GM19035 (cell line): ENCODE data around the gene PRSS38.

Source experiments
- ATAC-seq: cut with Tn5 transposase; IDR thresholded peaks from one replicate; pipeline ENCODE4 v1.9.1; 2021; ENCODE audit not compliant: unreplicated experiment

Gene PRSS38

DNA sequence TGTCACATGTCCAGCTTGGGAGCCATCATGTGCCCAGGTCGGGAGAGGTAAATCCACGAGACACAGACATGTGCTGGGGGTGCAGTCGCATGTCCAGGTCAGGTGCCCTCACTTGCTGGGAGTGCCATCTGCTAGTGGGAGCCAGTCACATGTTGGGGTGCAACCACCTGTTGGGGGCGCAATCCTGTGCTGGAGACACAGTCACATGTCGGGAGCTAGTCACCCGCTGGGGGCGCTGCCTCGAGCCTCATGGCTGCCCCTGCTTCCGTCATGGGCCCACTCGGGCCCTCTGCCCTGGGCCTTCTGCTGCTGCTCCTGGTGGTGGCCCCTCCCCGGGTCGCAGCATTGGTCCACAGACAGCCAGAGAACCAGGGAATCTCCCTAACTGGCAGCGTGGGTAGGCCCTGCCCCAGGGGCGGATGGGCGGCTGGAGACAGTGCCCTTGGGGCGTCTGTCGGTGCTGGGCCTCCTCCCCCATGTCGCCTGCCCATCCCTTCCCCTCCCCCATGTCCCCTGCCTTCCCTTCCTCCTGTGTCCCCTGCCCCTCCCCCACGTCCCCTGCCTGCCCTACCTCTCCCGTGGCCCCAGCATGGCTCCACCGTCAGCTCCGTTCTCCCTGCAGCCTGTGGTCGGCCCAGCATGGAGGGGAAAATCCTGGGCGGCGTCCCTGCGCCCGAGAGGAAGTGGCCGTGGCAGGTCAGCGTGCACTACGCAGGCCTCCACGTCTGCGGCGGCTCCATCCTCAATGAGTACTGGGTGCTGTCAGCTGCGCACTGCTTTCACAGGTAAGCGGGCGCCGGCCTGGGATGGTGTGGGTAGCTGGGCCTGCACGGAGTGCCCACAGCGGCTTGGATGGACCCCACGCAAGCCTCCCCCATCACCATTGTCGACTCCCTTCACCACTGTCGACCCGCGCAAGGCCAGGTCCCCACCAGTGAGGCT lies at the start of gene PRSS38:
Gene PRSS38, plus strand, starts transcription at position 208 of the 942 bp plus-strand sequence. Its CDS starts 42 bp downstream, at position 250.
- no peak for ATAC-seq

DNA sequence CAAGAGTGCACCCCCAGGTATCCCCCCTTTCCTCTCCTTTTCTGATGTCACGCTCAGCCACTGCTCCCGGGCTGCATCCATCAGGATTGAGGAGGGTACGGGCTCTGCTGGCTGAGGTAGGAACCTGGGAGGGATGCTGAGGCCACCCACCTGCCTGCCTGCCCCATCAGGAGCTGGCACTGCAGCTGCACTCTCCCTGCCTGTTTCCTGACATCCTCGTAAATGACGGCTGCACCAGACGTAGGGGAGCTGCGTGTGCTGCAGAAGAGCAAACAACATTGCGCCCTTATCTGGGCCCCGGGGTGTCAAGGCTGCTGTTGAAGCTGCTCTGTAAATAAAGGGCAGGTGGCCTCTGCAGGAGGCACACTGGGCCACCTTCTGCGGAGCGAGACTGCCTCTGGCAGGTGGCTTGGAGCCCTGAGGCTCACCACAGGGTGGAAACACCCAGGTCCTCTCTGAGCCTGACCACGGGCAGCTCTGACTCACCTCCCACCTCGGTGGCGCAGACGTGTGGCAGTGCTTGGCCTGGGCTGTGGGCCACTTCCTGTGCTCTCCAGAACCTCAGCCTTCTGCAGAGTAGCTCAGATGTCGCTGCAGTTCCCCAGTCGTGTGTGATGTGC lies 49.4 kb upstream of the PRSS38 start:
- no peak for ATAC-seq

DNA sequence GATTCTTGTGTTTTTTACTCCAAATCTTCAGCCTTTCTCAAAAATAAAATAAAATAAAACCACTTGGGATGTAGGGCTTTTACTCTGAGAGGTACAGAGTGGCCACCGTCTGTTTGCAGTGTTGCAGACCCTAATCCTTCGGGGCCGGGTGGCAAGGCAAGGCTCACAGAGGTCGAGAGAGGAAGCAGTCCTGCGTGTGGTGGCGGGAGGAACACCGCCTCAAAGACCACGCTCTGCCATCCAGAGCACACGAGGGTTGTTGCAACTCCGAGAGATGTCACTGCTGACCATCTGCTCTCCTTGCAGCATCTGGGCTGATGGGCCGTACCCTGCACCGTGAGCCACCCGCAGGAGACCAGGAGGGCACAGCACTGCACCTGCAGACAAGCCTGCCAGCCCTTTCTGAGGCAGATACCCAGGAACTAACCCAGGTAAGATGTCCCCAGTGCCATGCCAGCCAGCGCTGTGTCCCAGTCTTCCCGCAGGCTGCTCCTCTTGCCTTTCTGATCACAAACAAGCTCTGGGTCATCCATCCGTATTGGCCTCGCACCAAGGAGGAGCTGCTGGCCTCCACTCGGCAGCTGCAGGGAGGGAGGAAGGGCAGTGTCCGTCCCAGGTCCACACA lies 48.7 kb upstream of the PRSS38 start:
- ATAC-seq = no peak

DNA sequence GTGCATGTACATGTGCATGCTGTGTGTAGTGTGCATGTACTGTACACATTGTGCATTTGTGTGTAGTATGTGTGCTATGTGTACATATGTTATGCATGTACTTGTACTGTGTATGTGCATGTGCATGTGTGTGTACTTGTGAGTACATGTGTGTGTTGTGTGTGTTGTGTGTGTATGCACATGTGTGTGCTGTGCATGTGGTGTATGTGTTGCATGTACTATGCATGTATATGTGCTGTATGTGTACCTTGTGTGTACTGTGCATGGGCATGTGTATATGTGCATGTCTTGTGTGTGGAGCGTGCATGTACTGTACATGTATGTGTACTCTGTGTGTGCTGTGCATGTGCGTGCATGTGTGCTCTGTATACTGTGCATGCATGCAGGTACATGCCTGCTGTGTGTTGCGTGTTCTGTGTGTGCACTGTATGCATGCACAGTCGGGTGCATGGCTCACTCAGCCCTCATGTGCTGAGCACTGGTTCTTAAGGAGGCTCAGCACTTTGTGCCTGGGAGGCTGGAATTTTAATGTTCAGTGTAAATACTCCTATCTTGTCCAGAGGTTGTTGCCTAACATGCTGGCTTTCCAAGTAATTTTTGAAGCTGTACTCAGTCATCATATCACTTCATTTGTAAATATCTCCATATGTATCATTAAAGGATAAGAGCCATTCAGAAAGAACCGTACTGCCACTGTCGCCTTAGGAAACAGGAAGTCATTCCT lies 47.9 kb upstream of the PRSS38 start:
- no peak for ATAC-seq

DNA sequence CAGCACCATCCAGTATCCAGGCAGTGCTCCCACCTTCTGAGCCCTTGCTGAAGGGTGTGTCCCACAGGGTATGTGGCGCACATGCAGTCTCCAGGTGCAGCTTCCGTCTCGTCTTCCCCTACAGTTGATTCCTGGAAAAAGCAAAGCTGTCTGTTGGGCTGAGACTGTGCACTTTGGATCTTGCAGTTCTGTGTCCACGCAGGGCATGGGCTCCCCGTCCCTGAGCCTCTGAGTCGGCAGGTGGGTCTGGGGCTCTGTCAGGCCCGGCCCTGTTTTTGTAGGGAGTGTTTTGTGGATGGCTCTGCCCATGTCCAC lies 47.4 kb upstream of the PRSS38 start:
- ATAC-seq = no peak

DNA sequence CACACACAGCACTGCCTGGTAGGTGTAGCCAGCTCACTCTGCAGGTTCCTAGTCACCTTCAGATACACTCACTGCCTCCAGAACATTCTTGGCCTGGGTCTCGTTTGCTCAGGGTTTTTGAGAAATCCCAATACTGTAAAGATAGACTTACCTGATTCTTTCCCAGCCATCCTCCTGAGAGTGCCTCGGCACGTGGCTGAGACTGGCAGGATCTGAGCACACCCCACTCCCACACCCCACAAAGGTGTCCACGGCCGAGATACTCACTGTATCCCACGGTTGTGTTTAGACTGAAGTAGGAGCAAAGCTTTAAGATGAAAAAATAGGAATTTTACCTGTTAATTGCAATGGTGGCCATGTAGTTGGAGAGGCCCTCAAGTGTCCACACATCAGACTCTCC lies 46.8 kb upstream of the PRSS38 start:
- no peak for ATAC-seq

DNA sequence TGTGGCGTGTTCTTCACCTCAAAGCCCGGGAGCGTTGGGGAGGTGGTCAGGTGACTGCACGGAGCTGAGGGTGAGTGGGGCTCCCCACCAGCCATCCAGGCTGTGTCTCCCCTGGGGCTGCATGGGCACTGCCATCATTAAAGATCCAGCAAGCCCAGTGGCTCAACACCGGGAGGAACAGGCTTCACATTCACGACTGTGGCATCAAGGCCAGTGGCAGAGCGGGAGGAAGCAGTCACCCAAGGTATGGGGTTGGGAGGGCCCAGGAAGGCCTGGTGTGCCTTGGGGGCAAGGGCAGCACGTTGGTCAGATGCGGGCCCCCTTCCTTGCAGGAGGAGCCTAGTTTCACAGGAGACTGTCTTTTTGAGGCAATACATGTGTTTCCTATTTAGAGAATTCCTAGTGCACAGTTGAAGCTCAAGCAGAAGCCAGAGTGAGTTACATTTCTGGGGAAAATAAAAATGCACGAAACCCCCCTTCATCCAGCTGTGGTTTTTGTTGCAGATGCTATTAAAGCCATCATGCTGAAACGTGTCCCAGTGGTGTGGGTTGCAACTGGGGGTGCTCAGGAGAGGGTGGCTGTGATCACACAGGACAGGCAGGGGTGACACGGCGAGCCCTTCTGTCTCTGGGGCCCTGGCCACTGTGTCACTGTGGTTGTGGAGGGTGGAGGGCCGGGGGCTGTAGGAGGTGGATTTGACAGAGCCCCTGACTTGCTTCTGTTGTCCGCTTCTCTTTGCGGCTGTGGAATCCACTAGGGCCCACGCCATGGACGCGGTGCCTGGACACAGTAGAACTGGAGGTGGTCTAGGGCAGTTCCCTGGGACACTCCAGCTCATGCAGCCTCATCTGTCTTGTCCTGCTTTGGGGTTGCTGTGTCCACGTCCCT lies 46.2 kb upstream of the PRSS38 start:
- no peak for ATAC-seq

DNA sequence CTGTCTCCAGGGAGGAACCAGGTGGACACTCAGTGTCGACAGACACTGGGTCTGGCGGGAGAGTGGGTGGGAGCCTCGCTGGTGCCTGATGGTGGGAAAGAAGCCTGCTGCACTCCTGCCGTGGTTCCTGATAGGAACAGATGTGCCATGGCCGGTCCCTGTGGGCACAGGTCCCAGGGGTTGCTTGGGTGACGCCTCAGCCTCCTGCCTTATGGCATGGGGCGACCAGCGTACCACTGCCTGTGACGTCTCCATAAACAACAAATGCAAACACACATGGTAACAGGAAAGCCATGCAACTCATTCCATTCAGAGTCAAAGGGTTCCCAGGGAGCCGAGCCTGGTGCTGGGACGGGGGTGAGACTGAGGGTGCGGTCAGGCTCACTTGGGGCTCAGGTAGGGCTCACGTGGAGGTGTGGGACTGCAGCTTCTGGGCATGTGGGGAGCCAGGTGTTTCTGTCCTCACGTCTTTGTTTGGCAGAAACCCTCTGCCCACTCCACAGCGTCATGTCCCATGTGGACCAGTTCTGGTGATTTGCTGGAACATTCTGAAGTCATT lies 45.5 kb upstream of the PRSS38 start:
- no peak for ATAC-seq

DNA sequence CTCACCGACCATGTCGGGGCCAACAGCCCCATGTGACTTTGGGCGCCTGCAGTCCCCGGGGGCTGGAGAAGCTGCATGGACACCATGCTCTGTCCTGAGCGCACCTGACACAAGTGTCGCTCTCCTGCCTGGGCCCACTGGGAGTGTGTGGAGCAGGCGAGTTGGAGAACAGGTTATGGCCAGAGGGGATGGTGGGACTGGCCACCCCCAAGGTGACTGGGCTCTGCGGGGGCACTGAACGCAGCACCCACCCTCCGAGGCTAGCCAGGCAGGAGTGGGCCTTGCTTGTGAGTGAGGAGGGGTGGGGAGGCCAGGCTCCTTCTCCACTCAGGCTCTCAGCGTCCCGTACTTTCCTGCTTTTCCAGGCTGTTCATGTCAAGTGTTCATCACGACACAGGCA lies 44.7 kb upstream of the PRSS38 start:
- ATAC-seq = no peak

DNA sequence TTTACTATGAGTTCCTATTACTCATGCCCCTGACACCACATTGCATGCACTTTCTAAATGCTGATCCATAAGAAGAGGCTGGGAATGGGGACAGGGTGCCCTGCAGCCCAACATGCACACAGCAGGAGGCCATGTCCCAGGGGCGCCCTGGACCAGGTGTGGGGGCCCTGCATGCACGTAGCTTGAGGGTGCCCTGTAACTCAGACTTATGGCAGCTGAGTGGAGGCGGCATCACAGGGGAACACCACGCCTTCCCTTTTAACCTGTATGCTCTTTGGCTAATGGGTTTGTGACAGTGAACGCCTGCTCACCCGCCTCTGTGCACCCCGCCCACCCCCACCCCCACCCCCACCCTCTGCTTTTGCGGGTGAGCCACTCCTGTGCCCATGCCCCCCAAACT lies 44.1 kb upstream of the PRSS38 start:
- ATAC-seq = no peak

DNA sequence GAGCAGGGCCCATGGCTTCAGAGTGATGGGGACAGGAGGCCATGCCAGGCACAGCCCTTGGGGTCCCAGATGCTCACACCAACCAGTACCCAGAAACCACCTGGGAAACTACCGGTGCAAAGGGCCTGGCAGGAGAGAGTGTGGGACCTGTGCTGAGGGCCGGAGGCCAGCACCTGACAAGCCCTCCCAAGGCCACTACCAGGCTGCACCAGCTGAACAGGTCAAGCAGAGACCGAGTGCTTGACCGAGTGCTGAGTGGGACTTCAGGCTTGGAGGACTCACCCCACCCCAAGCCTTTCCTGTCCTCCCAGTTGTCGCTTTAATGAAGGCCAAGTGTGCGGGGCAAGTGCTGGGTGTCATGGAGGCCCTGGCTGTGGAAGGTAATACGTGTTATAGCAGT lies 43.7 kb upstream of the PRSS38 start:
- ATAC-seq = no peak

DNA sequence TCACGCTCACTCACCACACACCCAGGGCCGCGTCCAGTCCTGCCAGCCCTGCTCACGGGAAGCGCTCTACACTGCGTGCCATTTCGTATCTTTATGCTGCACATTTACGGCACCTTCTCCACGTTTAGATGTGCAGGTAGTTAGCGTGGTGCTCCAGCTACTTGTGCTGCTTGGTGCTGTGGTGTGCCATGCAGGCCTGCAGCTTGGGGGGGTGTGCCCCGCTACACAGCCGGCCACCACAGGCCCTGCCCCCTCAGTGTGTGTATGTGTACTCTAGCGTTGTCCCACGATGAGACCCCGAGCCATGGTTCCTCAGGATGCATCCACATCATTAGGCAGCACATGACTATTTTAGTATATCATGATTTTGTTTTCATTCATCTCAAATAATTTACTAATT lies 41.9 kb upstream of the PRSS38 start:
- ATAC-seq = no peak

DNA sequence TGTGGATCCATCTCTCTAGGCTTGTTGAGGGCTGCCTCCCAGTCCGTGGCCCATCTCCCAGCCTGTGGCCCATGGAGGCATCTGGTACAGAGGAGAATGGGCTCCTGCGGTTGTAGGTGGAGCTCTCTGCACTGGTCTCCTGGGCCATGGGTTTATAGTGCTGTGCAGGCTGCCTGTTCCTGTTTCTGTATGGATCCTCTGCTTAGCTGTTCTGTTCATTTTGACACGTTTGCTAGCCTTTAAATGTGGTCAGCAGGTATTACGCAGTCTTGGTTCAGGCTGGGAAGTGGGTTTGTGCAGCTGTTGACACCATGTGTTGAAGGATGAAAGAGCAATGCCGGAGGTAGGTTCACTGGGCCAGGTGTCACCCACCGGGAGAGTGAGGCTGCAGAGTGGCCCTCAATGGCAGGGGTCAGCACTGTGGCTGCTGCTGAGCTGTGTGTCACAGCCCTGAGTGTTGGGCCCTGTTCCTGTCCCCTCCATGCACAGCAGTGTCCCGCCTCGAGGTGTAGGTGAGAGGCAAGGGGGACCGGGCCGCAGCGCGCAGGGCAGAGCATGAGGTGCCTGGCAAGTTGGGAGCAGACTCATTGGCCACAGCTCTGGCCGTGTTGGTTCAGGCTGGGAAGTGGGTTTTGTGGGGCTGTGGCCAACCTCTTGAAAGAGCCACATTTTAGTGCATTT lies 41.3 kb upstream of the PRSS38 start:
- no peak for ATAC-seq

DNA sequence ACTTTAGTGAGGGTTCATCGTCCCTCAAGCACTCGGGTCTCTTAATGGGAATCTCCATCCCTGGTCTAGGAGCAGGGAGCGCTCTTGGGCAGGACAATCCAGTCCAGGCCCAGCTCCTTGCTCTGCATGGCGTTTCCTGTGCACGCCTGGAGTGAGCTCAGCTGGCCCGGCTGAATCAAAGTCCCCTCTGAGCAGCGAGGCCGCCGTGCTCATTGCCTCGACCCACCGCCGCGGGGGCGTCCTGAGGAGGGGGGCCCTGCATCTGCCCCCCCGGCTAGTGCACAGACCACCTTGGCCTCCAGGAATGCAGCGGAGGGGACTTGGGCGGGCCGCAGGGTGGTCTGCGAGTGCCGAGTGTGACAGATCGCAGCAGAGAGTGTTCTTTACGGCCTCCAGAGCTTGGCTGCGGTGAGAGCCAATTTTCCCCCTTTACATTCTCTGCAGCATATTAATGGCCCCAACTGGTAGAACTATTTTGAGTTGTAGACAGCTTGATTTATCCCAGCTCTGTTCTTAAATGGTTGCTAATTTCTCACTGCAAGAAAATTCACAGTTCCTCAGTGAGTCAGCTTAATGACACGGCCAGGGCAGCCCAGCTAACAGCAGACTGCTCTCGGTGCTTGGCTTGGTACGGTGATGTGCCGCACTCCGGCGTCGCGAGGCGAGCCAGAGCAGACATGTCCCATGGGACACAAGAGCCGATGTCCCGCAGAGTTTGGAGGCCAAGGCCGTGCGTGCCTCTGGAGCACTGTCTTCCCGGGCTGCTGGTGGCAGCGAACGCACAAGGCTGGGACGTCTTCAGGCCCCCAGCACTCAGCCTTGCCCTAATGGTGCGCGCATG lies 40.4 kb upstream of the PRSS38 start:
- ATAC-seq = no peak

DNA sequence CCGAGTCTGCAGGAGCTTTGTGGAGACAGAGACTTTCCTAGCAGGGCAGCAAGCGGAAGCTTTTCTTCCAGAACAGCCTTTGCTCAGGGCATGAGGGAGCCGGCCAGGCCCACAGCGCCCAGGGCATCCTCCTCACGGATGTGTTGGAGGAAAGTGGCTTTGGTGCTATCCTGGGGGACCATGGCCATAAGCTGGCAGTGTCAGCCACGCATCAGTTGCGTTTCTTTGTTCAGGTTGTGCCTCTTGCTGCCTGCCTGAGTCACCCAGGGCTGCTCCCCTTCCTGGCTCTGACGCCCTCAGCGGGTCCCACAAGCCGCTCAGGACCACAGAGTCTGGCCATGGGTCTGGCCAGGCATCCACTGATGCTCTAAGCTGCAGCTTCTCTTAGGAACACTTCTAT lies 39.6 kb upstream of the PRSS38 start:
- ATAC-seq = no peak

DNA sequence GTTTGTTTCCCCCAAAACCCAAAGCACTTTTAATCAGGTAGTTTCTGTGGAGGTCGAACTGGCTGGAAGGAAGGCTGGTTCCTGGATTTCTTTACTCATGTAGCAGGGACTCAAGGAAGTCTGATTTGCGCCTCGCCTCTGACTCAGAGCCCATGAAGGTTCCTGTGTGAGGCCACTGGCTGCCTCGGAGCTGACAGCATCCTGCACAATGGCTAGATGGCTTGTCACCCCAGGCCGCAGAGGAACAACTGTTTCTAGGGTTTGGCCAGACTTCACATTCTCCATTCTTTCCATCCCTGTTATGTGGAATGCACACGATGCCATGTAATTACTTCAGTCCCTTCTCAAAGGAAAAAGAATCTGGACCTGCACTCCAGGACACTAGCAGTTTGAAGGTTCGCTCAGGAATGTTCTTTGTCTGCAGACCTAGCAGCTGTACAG lies 39.1 kb upstream of the PRSS38 start:
- no peak for ATAC-seq

DNA sequence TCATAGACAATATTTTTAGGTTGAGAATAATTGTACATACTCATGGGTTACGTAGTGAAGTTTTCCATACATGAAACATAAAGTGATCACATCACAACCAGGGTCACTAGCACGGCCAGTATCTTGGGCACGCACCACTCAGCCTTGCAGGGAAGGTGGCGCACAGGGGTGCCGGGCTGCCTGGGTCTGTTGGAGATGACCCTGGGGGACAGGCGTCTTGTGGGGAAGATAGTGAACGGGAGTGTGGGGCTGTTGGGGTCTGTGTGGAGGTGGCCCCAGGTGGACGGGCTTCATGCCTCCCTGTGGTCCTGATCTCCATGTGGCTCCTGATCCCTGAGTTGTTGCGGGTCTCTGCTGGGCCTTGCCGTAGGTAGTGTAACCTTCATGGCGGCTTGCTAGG lies 38.3 kb upstream of the PRSS38 start:
- ATAC-seq = no peak

DNA sequence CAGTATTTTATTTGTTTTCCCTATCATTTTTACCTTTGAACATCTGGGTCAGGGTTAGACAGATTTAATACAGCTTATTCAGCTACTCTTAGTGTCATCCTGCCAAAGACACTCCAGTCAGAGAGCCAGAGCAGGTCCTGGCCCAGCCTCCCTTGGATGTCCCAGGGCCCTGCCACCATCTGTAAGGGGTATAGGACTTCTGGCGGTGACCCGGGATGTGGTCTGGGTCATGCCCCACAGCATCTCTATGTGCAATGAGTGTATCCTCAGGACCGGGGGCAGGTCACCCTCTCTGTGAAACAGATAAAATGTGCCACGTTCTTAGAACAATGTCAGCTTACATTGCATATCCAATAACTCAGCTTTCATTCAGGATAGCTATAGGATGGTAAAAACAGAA lies 37.8 kb upstream of the PRSS38 start:
- no peak for ATAC-seq
